ENCODE results near the gene FUCA1.
"Not testable (repeated sequence)": the region's sequence is repeated elsewhere in the genome, so short reads cannot be mapped to it uniquely, and the experiment has no call there.

Gene FUCA1

DNA sequence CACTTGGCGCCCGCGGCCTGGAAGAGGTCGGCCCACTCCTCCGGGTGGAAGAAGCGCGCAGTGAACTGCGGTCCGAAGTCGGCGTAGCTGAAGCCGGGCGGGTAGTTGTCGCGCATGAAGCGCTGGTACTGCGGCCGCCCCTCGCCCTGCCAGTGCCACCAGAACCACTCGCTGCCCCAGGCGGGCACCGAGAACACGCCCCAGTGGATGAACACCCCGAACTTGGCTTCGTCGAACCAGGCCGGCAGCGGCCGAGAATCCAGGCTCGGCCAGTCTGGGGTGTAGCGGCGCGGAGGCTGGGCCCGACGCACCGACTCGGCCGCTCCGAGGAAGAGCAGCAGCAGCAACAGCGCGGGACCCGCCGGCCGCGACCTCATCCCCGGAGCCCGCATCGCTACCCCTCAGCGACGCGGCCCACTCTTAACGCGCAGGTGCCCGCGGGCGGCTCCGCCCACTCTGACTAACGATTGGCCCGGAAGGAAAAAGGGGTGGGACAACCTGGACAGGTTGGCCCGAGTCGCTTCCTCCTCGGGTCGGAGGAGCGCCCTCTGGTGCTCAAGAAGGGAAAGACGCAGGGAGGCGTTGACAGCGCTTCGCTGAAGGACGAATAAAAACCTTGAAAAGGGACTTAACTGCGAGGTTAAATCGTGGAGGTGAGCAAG is at the start of gene FUCA1:
TSS of gene FUCA1 (minus strand) at position 396 of the 662 bp plus-strand sequence. CDS start at position 392, 4 bp downstream.
- DNase-seq (ENCODE audit: low spot score), result peak; percentile 99

DNA sequence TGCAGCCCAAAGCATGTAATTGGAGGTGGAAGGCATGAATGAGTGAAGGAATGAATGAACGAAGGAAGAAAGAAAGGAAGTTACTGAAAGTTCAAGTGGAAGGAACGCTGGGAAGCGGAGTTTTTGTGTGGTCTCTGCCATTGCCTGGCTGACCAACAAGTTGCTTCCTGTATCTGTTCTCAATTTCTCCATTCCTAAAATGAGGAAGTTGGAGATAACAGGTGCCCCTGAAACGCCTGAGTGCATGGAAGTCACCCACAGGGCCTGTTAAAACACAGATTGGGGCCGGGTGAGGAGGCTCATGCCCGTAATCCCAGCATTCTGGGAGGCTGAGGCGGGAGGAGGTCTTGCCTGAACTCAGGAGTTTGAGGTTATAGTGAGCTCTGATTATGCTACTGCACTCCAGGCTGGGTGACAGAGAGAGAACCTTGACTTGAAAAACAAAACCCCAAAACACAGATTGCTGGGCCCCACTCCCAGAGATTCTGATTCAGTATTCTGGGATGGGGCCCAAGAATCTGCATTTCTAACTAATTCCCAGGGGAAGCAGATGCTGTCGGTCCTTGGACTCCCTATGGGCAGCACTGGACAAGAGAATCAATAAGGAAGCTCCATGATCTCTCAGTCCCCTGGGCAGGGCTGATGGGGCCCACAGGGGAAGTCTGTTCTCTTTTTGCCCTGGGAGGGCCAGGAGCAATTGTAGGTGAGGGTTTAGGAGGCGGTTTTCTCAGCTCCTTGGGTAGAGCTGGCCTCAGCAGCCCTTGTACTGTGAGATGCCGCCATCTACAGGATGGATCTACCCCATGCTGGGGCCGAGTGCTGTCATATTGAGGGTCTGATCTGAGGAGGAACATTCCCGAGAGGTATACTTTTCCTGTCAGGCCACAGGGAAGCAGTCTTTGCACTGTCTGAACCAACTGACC is 48.4 kb upstream of the FUCA1 start:
- peak; percentile 74 for DNase-seq (ENCODE audit: low spot score)

DNA sequence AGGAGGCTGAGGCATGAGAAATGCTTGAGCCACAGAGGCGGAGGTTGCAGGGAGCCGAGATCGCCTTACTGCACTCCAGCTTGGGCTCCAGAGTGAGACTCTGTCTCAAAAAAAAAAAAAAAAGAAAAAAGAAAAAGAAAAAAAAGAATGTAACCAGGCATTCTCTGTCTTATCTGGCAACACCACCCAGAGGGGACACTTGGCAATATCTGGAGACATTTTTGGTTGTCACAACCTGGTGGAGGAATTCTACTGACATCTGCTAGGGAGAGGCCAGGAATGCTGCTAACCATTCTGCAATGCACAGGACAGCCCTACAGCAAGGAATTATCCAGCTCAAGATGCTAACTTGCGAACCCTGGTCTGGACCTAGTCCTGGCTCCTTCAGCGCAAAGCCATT is 47.4 kb upstream of the FUCA1 start:
- DNase-seq (ENCODE audit: low spot score), result no peak

DNA sequence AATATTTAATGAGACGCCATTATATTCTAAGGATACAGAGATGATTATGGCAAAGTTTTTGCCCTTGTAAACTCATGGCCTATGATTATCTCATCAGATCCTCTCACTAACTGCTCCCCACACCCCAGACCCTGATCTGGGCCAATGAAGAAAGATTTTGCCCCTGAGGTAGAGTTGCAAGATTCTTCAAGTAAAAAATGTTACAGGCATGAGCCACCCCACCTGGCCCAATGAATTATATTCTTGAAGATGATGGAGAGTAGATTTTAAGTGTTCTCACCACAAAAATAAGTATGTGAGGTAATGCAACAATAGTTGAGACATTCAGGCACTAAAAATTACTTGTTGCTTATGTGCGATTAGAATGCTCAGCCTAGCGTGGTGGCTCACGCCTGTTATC is 46.8 kb upstream of the FUCA1 start:
- no peak for DNase-seq (ENCODE audit: low spot score)

DNA sequence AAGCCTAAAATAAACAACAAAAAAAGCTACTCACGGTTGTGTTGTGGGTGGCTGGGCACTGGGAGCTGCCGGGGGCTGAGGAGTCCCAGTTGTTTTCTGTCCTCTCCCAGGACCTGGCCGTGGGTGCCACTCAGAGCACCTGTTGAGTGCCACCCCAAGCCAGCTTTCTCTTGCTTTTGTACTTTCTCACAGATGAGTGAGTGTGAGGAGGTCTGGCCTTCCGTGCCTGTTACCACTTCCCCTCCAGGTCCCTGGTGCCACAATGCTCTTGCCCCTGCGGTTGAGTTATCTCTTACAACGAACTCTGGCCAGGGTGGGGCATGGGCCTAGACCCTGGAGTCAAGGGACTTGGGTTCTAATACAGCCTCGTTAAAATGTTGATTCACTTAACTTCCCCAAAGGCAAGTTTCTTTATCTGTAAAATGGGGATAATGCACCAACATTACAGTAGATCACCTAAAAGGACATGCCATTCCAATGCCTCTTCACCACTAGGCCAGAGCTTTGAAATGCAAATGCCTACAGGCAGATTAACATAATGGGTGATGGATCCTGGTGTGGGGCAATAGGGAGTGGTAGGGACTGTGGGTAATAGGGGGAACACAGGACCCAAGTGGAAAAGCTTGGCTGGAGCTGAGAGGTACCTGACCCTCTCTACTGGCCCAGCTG is 45.3 kb upstream of the FUCA1 start, which contains the start of gene CNR2:
TSS of gene CNR2 (minus strand) at position 151 of the 669 bp plus-strand sequence. CDS start 37,745 bp downstream, outside the sequence.
- DNase-seq (ENCODE audit: low spot score), result peak; percentile 77

DNA sequence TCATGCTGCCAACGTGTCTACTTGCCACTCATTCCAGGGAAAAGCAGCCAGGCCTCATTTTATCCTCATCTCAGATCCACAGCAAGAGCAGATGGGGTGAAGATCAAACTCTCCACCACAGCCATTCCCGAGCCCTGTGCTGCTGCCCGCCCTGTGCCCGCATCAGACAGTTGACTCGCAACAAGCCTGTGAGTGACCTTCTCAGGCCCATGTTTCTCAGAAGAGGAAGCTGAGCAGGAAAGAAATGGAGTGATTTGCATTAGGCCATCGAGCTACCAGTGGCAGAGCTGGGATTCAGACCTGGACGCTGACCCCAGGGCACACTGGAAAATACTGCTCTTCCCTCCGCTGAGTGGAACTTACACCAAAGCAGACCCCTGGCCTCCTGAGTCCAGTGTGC is 43.8 kb upstream of the FUCA1 start:
- no peak for DNase-seq (ENCODE audit: low spot score)

DNA sequence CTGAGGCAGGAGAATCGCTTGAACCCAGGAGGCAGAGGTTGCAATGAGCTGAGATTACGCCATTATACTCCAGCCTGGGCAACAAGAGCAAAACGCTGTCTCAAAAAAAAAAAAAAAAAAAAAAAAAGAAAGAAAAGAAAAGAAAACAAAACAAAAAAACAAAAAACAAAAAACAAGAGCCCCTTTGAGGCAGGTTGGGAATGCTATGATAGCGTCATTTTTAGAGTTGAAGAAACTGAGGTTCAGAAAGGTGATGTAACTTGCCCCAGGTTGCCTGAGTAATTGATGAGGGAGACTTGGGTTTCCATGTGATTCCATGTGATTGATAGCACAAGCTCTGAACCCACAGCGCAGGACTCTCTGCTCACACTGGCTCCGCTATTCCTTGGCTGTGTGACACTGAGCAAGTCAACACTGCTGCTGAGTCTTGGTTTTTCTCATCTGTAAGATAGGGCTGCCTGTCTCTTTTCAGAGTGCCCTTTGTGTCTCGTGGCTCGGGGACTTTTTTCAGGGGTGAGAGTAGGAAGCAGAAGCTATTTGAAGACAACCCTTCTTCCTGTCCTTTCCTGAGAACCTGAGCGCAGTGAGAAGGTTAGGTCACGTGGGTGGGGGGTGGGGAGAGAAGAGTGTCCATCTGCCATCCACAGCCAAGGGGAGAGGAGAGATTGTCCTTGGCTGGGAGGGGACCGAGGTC is 42.6 kb upstream of the FUCA1 start:
- DNase-seq (ENCODE audit: low spot score), result no peak

DNA sequence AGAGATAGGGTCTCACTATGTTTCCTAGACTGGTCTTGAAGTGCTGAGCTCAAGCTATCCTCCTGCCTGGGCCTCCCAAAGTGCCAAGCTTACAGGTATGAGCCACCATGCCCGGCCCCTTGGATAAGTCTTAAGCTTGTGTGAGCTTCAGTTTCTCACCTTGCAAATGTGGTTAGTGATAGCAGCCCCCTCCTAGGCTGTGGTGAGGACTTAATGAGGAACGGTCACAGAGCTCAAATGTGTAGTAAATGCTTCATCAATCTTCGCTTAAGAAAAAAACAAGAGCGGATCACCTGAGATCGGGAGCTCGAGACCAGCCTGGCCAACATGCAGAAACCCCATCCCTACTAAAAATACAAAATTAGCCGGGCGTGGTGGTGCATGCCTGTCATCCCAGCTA is 42.1 kb upstream of the FUCA1 start:
- DNase-seq (ENCODE audit: low spot score), result no peak

DNA sequence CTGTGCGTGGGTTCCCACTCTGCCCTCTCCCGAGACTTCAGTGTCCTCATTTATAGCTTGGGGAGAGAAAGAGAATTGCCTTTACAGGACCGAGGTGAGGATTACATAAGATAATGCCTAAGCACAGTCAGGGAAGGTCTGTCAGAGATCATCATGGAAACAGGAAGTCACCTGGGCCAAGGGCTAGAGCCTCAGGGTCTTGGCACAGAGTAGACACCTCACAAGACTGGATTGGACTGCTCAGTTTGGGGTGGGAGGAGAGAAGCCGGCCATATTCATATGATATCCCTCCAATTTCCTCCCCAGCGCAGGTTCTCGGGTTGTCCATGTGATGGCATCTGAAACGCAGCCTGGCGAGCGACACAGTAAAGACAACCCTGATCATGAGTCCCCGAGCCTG is 41.3 kb upstream of the FUCA1 start:
- DNase-seq (ENCODE audit: low spot score), result peak; percentile 60

DNA sequence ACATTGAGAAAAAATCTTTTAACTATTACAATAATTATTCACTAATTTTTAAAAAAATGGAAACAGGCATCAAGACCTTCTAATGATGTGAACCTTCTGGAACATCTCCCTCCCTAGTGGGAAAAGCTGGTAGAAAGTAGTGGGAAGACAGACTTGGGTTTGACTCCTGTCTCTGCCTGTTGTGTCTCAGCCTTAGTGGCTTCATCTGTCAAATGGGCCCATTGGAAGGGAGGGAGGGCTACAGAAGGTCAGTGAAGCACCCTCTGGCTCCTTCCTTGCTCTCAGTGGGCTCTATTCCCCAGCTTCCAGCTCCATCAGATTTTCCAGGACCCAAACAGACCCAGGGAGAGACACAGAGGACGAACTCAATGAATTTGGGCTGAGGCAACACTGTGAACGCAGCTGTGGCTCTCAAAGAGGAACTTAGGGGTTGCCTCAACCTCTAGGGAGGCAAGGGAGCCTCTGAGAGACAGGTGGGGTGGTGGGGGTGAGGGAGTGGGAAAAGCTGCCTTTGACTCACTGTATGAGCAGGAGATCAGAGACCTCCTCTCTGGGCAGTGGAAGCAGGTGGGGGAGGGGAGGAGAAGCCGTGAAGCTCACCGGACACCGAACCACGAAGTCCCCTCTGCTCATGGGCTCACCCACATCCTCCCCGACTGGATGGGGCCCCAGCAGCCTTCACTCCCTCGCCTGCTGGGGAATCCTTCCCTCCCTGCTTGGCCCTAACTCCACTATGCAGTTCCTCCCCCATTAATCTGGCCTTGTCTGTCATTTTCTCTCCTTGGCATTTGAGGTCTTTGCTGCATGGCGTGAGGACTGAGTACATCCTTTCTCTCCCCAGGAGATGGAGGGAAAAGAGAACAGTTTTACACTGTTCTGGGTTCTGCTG is 40.6 kb upstream of the FUCA1 start:
- peak; percentile 63 for DNase-seq (ENCODE audit: low spot score)

DNA sequence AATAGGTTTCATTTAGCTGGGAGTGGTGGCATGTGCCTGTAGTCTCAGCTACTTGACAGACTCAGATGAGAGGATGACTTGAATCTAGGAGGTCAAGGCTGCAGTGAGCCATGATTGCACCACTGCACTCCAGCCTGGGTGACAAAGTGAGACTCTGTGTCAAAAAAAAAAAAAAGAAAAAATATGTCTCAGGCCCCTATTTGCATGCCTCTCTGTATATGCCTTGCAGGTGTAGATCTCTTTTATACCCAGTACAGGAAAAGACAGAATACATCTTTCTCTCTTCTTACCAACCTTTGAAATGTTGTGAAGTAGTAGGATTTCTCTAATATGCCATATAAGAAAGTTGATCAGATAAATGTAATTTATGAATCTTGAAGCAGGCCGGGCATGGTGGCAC is 38.6 kb upstream of the FUCA1 start:
- DNase-seq (ENCODE audit: low spot score), result no peak

DNA sequence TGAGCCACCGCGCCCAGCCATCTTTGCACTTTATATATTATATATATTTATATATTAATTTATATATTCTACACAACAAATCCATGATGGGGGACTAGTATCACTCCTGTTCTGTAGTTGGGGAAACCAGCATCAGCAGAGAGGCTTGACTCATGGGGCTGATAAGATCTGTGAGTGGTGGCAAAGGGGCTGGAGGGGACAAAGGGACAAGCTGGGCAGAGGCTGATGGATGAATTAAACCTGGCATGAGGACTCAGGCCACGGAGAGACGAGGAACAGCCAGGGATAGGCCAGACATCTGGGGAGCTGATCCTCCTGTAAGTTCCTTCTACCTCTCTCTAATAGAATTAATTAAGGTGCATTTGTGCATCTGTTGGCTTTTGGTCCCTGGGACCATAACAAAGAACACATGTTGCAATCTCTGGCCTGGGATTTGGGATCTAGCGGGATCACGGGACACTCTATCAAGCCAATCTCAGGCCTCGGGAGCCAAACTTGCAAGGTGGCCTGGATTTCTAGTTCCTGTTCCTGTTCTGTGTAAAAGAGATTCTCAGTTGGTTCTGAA is 37.5 kb upstream of the FUCA1 start:
- no peak for DNase-seq (ENCODE audit: low spot score)

DNA sequence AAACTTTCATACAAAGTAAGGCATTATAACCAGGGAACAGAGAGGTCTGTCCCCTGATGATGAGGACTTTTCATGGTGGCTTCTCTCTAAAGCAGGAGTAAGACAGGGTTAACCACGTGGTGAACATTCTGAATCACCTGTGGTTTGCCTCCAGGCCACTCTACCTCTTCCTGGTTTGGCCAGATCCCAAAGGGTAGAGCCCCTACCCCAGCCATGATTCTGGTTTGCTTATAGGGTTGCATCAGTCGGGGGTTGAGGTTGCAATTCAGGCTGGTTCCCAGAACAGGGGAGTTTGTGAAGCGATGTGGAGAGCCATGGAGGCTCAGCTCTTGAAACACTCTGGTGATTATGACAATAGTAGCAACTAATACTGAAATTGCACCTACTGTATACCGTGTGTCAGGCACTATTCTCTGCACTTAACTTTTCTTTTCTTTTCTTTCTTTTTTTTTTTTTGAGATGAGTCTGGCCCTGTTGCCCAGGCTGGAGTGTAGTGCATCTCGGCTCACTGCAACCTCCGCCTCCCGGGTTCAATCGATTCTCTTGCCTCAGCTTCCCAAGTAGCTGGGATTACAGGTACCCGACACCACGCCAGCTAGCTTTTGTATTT is 36.8 kb upstream of the FUCA1 start:
- DNase-seq (ENCODE audit: low spot score), result no peak

DNA sequence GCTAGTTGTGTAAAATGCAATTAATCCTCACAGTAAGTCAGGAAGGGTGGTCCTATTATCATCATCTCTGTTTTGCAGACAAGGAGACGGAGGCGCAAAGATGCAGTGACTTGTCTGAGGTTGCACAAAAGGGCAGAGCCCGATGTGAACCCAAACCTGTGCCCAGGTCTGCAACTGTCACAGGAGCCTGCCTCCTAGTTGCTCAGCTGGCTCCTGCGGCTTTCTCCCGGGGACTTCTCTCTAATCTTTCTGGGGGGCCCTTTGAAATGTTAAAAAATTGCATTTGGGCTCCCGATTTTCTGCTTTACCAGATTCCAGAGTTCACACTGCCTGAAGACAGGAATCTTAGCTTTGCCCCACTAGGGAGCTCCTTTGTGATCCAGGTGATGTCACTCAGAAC is 35.7 kb upstream of the FUCA1 start:
- no peak for DNase-seq (ENCODE audit: low spot score)

DNA sequence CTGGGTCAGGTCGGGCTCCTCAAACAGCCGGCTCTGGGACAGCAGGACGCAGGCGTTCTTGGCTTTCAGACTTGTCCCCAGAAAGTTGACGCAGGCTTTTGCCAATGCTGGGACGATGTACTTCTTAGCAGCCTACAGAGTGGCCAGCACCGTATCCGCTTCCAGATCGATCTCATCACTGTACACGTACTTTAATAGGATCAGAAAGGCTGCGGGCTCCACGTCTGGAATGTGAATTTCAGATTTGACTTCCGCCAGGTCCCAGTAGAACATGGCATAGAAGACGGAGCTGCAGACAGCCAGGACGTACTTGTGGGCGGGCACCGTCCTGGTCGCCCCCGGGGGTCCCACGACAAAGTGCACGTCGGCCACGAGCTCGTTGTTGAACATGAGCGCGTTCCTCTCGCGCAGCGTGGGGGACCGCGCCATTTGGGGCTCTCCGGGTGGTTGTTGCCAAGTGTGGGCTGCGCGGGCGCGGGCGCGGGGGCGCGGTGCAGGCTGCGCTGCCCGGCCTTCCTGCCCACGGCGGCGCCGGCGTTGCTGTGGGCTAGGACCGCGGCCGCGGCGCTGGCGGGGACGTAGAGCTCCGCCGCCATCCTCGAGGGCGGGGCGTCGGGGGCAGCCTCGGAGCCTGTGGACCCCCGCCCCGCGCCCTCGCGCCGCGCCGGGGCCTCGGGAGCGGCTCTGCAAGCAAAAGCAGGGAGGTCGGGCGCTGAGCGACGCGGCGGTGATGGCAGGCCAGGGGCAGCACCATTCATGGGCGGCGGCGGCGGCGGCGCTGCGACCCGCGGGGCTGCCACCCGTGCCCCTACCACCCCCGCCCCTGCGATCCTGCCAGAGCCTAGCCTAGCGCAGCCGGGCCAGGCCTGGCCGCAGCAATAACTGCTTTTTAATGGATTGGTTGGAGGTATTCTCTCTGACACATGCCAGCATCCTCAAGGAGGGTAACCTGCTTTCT is 34.5 kb upstream of the FUCA1 start:
- DNase-seq (ENCODE audit: low spot score), result no peak

DNA sequence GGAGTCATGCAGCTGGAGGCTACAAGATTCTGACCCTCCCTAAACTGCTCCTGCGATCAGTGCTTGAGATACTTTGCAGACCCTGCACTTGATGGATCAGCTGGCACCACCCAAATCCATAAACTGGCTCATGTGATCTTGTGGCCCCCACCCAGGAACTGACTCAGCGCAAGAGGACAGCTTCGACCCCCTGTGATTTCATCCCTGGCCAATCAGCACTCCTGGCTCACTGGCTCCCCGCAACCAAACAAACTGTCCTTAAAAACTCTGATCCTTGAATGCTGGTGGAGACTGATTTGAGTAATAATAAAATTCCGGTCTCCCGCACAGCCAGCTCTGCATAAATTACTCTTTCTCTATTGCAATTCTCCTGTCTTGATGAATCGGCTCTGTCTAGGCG is 31.9 kb upstream of the FUCA1 start:
- DNase-seq (ENCODE audit: low spot score), result not testable (repeated sequence)

DNA sequence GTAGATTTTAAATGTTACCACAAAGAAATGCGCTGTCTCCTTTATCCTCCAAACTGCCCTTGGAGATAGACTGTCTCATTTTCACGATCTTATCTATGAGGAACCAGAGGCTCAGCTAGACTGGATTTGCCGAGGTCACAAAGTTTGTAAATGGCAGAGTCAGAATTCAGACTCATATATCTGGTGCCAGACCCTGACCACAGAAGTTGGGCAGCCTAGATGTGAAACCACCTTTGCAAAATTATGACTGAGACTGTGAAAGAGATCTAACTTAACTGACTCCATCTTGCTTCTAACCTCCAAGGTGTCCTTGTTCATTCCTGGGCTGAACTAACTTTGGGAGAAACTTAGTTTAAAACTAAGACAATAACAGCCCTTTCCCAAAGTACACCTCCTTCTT is 31.0 kb upstream of the FUCA1 start:
- no peak for DNase-seq (ENCODE audit: low spot score)

DNA sequence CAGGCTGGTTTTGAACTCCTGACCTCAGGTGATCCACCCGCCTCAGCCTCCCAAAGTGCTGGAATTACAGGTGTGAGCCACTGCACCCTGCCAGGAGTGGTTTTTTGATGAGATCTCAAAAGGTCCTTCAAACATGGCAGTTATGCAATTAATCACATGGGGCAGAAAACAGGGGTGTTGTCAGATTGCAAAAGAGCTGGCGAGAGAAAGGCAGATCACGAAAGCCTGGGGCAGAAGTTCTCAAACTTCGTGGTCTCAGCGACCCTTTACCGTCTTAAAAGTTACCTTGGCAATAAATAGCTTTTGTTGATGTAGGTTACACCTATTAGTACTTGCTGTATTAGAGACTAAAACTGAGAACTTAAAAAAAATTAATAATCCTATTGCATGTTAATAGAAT is 29.0 kb upstream of the FUCA1 start:
- no peak for DNase-seq (ENCODE audit: low spot score)

DNA sequence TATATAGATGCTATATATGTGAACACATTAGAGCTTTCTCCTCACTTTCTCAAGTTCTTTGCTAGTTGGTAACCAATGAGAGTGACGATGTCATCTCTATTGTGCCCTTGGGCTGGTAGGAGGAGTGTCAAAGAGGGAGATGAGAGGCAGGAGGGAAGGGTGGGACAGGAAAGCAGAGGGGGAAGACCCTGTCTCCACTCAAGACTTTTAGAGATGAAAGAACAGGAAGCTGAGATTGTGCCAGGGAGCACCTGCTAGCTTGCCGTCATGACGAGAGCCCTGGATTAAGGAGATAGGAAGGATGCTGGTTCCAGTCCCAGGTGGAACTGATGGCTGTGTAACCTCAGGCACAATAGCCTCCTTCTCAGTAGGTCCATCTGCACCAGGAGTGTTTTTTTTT is 28.4 kb upstream of the FUCA1 start:
- DNase-seq (ENCODE audit: low spot score), result no peak
